Kidney epithelial cell (primary cell): ENCODE measurements around the gene AGPS. TPM values are rescaled to one million over a fixed set of nuclear protein-coding genes. Genes with fewer than 3 reads are reported as not detected.

Experiments used
- DNase-seq: peaks from one replicate; pipeline ENCODE4 v3.0.0-alpha.2; 2010; ENCODE audit warnings: low read depth
- H3K27me3 ChIP-seq: 2 replicates; pipeline ENCODE4 v1.6.0; 2011; ENCODE audit warnings: low read length; ENCODE audit not compliant: control insufficient read depth, insufficient read depth
- H3K36me3 ChIP-seq: 2 replicates; pipeline ENCODE4 v1.5.1; 2011; ENCODE audit warnings: low read length; ENCODE audit not compliant: control insufficient read depth, insufficient read depth
- H3K4me3 ChIP-seq: 2 replicates; pipeline ENCODE4 v1.5.1; 2011; ENCODE audit warnings: low read depth, mild to moderate bottlenecking, control low read depth, low read length
- total RNA-seq: library from RNA; depleted of rRNA; stranded (reverse); fragments of >200 nt; gene quantifications from 2 replicates; pipeline ENCODE4 v1.2.3, GENCODE V29; 2015
- TF ChIP-seq, protein P1 (sequence below): IDR thresholded peaks from 2 replicates; pipeline ENCODE4 v1.5.1; 2011; ENCODE audit warnings: mild to moderate bottlenecking, moderate library complexity, low read length, control low read depth, inconsistent platforms; ENCODE audit not compliant: insufficient read depth, poor library complexity, severe bottlenecking

AGPS gene
- total RNA-seq, 1 donor from 2014 or later: 26.1 TPM

DNA sequence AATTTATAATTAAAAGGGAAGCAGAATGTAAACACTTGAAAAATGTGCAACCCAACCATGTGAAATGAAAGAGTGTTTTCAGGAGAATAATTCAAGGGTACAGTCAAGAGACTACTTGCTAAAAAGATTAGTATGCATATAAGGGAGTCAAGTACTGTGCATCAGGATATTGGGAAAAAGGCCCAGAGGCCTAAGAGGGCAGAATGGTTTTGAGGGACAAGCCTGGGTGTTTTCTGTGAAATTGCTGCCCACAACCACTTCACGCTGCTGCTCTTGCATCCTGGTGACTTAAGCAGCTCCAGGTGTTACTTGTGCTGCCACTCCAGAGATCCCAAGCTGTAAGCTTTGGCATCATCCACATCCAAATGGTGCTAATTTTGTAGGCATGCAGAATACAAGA, 165.2 kb downstream of the AGPS start:
- Histone ChIP-seq H3K4me3 (no peak overlapping the region), H3K36me3 (no peaks in the 10 kb centered on the region), H3K27me3 (no peaks in the 10 kb centered on the region)
- DNase-seq: no peak
- TF ChIP-seq, protein P1, sequence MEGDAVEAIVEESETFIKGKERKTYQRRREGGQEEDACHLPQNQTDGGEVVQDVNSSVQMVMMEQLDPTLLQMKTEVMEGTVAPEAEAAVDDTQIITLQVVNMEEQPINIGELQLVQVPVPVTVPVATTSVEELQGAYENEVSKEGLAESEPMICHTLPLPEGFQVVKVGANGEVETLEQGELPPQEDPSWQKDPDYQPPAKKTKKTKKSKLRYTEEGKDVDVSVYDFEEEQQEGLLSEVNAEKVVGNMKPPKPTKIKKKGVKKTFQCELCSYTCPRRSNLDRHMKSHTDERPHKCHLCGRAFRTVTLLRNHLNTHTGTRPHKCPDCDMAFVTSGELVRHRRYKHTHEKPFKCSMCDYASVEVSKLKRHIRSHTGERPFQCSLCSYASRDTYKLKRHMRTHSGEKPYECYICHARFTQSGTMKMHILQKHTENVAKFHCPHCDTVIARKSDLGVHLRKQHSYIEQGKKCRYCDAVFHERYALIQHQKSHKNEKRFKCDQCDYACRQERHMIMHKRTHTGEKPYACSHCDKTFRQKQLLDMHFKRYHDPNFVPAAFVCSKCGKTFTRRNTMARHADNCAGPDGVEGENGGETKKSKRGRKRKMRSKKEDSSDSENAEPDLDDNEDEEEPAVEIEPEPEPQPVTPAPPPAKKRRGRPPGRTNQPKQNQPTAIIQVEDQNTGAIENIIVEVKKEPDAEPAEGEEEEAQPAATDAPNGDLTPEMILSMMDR: no peak

DNA sequence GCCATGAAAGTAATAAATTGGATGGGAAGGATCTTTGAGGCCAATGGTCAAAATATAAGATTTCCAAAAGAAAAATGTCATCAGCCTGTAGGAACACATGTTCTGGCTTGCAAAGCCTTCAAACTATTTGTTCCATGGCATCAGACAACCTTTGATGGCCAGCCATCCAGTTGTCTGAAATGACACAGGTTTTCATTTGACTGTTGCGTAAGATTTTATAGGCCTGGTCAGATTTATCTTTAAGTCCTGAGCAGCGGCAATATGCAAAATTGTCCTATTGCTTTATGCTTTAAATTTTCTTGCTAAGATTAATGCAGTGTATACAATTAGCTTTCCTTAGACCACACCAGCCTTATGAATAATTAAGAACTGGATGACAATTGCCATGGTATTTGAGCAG, 167.1 kb downstream of the AGPS start:
- TF ChIP-seq, protein P1: no peak
- DNase-seq: no peak
- Histone ChIP-seq H3K36me3 (no peaks in the 10 kb centered on the region), H3K27me3 (no peaks in the 10 kb centered on the region), H3K4me3 (no peak overlapping the region)

DNA sequence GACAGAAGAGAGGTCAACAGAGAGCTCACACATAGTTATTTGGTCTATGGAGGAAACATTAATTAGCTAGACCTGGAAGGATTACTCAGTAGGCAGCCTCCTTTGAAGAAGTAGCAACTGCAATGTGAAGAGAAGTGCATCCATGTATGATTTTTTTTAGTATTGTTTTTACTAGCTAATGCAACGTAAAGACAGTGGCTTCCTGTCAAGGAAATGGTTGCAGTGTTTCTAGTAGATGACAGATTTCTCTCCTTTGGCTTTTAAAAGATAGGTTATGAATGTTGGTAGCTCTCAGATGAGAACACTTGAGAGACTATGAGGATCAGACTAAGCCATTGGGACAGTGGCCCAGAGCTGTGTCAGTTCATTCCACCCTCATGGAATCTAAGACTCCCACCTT, 175.8 kb downstream of the AGPS start:
- no peak overlapping the region for H3K4me3 ChIP-seq
- H3K36me3 ChIP-seq: no peaks in the 10 kb centered on the region
- DNase-seq: no peak
- TF ChIP-seq, protein P1: no peak
- H3K27me3 ChIP-seq: no peaks in the 10 kb centered on the region

DNA sequence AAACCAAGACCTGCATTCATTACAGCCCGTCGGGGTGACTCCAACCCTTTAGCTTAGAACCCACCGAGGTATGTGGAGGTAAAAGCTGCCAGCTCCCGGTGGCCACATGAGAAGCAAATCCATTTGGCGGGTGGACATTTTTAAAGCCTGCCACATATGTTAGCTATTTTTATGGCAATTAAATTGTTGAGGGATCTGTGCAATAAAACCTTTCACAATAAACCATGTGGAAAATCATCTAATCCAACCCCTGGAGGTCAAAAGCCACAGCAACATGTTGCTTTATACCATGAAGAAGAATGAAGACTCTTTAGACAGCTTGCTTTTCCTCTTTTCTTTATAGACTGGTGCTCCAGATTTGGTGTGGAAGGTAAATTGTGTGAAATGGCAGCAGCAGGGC, 176.3 kb downstream of the AGPS start:
- Histone ChIP-seq H3K4me3 (no peak overlapping the region), H3K27me3 (no peaks in the 10 kb centered on the region), H3K36me3 (no peaks in the 10 kb centered on the region)
- TF ChIP-seq, protein P1: no peak
- DNase-seq: no peak

DNA sequence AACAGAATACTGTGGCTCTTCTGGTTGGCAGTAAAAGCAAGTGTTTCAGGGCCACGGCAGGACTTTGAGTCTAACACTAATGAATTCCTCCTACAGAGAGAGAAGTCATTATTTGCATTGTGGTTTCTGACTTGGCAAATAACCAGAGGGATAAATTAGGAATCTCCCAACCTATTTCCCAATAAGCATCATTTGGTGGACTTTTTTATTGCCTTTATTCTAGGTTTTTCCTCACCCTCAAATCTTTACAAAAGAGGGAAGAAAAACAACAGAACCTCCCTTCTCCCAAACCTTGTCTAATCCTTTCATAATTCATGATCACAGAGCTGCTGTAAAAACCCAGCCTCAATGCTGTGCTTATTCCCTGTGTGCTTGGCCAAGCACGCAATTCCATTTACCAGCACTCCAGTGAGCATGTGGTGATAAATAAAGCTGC, 179.7 kb downstream of the AGPS start:
- Histone ChIP-seq H3K4me3 (no peak overlapping the region), H3K27me3 (no peaks in the 10 kb centered on the region), H3K36me3 (no peaks in the 10 kb centered on the region)
- TF ChIP-seq, protein P1: no peak
- DNase-seq: no peak

DNA sequence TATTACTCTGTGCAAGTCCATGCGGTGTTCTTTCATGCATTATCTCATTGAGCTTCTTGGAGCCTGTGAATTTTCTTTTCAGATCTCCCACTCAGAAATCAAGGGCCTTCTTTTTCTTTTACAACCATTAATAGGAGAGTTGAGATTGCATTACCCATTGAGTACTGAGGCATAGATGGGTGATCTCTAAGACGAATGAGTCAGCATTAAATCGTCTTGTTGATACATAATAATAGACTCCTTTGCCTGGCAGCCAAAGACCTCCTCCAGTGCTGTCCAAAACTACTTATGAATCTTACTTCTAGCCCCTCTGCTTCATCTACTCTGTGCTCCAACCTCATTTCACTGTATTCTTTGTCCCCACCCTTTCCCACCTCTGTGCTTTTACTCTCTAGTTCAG, 180.5 kb downstream of the AGPS start:
- Histone ChIP-seq H3K27me3 (no peaks in the 10 kb centered on the region), H3K4me3 (no peak overlapping the region), H3K36me3 (no peaks in the 10 kb centered on the region)
- DNase-seq: peak; percentile 21
- TF ChIP-seq, protein P1: no peak
